Retinal pigment epithelial cell (primary cell): ENCODE measurements around the gene SYT2.

Experiments used
- DNase-seq: peaks from one replicate; pipeline ENCODE4 v3.0.0-alpha.2; 2010; ENCODE audit warnings: low read depth
- H3K4me3 ChIP-seq: 2 replicates; pipeline ENCODE4 v1.5.1; 2011; ENCODE audit warnings: mild to moderate bottlenecking, low read length, control low read depth, moderate library complexity
- TF ChIP-seq, protein P1 (sequence below): conservative IDR thresholded peaks from 2 replicates; pipeline ENCODE4 v1.5.1; 2011; ENCODE audit warnings: low read depth, low read length, control low read depth, inconsistent platforms

SYT2 gene

DNA sequence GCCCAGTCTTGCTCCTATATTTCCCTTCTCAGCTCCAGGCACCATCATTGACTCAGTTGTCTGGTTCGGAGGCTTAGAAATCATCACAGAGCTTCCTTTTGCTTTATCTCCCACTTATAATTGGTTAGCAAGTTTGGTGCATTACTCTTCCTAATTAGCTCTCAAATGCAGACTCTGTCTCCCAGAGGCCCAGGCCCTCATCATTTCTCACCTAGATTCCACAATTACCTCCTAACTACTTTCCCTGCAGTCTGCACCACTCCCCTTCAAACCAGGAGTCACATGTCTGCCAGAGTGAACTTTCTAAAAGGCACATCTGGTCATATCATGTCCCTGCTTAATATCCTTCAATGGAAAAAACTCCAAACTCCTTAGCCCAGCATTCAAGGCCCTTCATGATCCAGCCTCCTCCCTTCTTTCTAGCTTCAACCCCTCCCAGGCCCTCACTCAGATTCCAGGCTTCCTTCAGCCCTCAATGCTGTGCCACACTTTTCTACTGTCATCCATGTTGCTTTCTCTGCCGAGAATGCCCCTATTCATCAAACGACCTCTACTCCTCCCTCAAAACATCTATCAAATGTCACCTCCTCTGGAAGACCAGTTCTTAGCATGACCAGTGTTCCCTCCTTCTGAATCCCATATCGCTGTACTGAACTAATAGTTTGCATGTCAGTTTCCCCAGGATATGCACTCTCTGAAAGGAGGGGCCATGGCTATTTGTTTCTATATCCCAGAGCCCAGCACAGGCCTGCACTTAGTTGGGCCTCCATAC lies 30.7 kb downstream of the SYT2 start:
- no peak for DNase-seq
- TF ChIP-seq, protein P1, sequence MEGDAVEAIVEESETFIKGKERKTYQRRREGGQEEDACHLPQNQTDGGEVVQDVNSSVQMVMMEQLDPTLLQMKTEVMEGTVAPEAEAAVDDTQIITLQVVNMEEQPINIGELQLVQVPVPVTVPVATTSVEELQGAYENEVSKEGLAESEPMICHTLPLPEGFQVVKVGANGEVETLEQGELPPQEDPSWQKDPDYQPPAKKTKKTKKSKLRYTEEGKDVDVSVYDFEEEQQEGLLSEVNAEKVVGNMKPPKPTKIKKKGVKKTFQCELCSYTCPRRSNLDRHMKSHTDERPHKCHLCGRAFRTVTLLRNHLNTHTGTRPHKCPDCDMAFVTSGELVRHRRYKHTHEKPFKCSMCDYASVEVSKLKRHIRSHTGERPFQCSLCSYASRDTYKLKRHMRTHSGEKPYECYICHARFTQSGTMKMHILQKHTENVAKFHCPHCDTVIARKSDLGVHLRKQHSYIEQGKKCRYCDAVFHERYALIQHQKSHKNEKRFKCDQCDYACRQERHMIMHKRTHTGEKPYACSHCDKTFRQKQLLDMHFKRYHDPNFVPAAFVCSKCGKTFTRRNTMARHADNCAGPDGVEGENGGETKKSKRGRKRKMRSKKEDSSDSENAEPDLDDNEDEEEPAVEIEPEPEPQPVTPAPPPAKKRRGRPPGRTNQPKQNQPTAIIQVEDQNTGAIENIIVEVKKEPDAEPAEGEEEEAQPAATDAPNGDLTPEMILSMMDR: no peak
- no peak overlapping the region for H3K4me3 ChIP-seq

DNA sequence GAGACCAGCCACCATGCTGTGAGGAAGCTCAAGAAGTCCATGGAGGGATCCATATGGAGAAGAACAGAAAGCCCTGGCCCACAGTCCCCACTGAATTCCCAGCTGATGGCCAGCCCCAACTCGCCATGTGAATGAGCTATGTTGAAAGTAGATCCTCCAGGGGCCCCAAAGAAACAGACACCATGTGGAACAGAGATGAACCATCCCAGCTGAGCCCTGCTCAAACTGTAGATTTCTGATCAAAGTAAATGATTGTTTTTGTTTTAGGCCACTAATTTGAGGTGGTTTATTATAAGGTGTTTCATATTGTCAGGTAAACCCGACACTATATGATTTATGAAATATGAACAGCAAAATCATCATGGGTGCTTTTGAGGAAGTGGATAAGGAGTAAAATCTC lies 32.8 kb downstream of the SYT2 start:
- no peak for DNase-seq
- H3K4me3 ChIP-seq: no peak overlapping the region
- TF ChIP-seq, protein P1: no peak

DNA sequence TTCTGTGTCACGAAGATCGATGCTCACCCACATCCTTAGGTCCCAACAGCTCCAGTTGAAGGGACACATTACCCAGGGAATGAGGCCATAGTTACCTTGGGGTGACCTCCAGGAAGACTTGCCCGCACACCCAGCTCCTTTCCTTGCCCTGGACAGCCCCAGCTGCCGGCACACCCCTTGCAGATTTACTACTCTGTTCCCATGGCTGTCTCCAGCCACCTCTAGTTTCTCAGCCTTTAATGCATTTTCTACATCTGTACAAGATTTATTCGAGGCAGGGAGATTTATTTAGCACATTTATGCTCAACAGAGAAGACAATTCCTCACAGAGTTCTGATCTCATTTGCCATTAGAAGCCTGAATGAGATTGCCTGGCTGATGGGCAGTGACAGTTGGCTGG lies 36.7 kb downstream of the SYT2 start:
- TF ChIP-seq, protein P1: no peak
- no peak for DNase-seq
- H3K4me3 ChIP-seq: no peak overlapping the region

DNA sequence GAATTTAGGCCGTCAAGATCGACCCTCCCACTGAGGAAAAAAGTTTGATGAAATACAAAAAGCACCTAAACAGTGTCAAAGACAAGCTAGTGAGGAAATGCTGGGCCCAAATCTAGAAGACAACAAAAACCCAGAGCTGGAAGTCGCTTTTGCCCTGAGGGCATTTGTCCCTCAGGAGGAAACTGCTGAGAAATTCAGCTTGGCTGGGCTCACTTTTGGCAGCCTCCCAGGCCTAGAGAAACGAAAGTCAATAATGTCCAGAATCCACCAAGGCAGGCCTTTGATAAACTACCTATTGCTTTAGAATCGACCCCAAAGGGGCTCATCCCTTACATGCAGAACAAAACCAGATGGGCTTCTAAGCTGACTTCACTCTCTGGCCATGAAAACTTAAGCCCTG lies 38.9 kb downstream of the SYT2 start:
- DNase-seq: no peak
- no peak overlapping the region for H3K4me3 ChIP-seq
- TF ChIP-seq, protein P1: no peak

DNA sequence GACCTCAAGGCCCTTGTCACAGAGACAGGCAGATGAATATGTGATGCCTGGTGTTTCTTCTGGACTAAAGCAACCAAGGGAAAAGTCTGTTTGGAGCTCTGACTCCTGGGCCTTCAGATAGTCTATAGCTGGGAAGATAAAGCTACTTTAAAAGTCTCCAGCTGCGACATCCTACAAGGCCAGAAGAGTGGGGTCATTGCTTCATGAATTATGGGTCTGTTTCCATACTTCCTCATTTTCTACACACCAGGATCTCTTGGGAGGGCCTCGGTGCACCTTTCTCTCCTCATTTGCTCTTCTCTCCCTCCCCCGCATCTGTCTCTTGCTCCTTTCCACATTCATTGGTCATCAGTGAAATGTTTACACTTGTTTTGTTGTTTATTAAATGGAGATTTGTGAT lies 44.8 kb downstream of the SYT2 start:
- no peak overlapping the region for H3K4me3 ChIP-seq
- TF ChIP-seq, protein P1: no peak
- no peak for DNase-seq

DNA sequence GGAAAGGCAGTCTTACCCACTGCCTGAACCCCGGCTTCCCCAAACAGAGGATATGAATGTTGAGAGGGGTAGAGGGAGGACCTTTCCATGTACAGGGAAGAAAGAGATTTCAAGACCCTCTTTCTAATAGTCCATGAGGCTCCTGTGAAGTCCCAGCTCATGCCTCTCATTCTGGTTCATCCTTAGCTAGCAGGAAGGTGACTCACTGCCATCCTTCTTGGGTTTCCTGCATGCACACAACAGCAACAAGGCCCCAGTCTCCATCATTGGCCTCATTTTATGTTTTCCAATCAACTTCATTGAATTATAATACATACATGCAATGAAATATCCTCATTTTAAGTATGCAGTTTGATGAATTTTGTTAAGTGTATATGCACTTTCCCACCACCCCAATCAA lies 46.2 kb downstream of the SYT2 start:
- TF ChIP-seq, protein P1: no peak

DNA sequence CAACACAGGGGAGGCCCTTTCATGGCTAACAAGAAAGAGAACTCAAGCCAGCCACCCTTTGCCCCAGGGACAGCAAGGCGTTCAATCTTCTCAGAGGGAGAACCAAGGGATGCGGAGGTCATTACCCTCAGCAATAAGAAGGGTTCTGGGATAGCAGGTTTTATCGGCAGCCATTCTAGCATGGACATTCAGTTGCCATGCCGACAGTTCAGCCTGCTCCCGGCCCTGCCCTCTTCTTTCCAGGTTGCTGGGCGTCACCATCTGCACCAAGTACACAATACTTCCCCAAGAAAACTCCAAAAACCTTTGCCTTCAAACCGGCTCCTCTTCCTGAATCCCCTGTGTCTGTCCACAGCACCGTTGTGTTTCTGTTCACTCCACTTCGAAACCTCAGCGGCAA lies 47.1 kb downstream of the SYT2 start:
- DNase-seq: no peak
- H3K4me3 ChIP-seq: no peak overlapping the region
- TF ChIP-seq, protein P1: no peak

More for the DNA sequence above, 46.2 kb downstream of the SYT2 start:
- H3K4me3 ChIP-seq: no peak overlapping the region
- DNase-seq: no peak
